ENCODE data around the gene SPATA6.
A peak's percentile ranks its signal among the peaks of the same experiment; 100 is the strongest.
"Not testable (repeated sequence)": the region's sequence is repeated elsewhere in the genome, so short reads cannot be mapped to it uniquely, and the experiment has no call there.

The SPATA6 gene

DNA sequence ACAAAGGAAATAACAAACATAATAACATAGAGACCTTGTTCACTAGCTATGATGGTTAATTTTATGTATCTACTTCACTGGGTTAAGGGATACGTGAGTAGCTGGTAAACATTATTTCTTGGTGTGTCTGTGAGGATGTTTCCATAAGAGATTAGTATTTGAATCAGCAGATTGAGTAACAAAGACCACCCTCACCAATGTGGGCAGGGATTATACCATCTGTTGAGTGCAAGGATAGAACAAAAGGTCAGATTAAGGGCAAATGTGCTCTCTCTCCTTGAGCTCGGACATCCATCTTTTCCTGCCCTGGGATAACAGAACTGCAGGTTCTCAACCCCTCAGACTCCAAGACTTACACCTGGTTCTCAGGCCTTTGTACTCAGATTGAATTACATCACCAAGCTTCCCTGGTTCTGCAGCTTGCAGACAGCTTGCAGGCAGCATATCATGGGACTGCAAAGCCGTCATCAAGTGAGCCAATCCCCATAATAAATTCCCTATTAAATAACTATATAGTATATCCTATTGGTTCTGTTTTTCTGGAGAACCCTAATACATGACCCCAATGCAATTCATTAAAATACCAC is 9.2 kb downstream of the SPATA6 start:
- H3K4me3 ChIP-seq (replicated peaks in 1 of 2; ENCODE audit: low read depth in 2 of 2, low read length in 2 of 2): no peak overlapping the region

DNA sequence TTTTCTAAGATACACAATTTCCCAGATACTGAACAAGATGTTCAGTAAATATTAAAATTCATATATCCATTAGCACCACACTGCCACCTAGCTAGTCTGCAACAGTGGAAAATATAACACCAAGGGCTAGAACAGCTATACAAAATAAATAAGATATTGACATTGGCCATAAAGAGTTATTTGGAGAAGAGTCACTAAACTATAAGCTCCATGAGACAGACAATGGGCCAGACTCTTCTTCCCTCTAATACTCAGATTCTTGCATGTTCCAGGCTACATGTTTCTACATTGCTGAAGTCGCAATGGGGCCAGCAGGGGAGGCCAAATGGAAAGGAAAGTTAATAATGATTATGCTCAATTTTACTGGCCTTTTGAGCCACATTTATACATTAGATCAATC is 21.5 kb downstream of the SPATA6 start:
- no peak overlapping the region for H3K4me3 ChIP-seq (replicated peaks in 1 of 2; ENCODE audit: low read depth in 2 of 2, low read length in 2 of 2)
- DNase-seq (ENCODE audit: low read depth in 2 of 2): peak; percentile 25 to 28
- TF ChIP-seq, protein P1, sequence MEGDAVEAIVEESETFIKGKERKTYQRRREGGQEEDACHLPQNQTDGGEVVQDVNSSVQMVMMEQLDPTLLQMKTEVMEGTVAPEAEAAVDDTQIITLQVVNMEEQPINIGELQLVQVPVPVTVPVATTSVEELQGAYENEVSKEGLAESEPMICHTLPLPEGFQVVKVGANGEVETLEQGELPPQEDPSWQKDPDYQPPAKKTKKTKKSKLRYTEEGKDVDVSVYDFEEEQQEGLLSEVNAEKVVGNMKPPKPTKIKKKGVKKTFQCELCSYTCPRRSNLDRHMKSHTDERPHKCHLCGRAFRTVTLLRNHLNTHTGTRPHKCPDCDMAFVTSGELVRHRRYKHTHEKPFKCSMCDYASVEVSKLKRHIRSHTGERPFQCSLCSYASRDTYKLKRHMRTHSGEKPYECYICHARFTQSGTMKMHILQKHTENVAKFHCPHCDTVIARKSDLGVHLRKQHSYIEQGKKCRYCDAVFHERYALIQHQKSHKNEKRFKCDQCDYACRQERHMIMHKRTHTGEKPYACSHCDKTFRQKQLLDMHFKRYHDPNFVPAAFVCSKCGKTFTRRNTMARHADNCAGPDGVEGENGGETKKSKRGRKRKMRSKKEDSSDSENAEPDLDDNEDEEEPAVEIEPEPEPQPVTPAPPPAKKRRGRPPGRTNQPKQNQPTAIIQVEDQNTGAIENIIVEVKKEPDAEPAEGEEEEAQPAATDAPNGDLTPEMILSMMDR (IDR thresholded peaks at IDR 0.05; ENCODE audit: low read depth, low read length): peak; percentile 35

More for the DNA sequence above, 9.2 kb downstream of the SPATA6 start:
- DNase-seq (ENCODE audit: low read depth in 2 of 2): peak in 1 of 2 donors; percentile 3
- TF ChIP-seq, protein P1 (IDR thresholded peaks at IDR 0.05; ENCODE audit: low read depth, low read length): no peak

DNA sequence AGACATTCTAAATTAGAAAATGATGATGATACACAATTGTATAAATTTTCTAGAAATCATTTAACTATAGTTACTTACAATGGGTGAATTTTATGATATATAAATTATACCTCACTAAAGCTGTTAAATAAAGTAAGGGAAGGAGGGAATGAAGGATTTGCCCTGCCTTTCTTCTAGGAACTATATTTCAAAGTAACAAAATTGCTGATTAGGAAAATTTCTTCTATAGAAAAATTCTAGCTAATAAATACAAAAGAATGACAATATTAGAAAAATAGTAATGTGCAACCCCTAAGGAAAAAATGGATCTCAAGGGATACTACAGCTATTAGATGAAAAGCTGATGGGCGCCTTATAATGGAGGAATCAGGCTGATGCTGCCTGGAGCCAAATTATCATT is 23.1 kb downstream of the SPATA6 start:
- TF ChIP-seq, protein P1 (IDR thresholded peaks at IDR 0.05; ENCODE audit: low read depth, low read length): no peak
- H3K4me3 ChIP-seq (replicated peaks in 1 of 2; ENCODE audit: low read depth in 2 of 2, low read length in 2 of 2): no peak overlapping the region
- no peak for DNase-seq (ENCODE audit: low read depth in 2 of 2)

DNA sequence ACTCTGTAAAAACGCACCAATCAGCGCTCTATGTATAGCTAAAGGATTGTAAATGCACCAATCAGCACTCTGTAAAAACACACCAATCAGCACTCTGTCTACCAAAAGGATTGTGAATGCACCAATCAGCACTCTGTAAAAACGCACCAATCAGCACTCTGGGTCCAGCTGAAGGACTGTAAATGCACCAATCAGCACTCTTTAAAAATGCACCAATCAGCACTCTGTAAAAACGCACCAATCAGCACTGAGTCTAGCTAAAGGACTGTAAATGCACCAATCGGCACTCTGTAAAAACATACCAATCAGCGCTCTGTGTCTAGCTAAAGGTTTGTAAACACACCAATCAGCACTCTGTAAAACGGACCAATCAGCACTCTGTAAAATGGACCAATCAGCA is 27.8 kb downstream of the SPATA6 start:
- not testable (repeated sequence) for DNase-seq (ENCODE audit: low read depth in 2 of 2); H3K4me3 ChIP-seq (replicated peaks in 1 of 2; ENCODE audit: low read depth in 2 of 2, low read length in 2 of 2)

DNA sequence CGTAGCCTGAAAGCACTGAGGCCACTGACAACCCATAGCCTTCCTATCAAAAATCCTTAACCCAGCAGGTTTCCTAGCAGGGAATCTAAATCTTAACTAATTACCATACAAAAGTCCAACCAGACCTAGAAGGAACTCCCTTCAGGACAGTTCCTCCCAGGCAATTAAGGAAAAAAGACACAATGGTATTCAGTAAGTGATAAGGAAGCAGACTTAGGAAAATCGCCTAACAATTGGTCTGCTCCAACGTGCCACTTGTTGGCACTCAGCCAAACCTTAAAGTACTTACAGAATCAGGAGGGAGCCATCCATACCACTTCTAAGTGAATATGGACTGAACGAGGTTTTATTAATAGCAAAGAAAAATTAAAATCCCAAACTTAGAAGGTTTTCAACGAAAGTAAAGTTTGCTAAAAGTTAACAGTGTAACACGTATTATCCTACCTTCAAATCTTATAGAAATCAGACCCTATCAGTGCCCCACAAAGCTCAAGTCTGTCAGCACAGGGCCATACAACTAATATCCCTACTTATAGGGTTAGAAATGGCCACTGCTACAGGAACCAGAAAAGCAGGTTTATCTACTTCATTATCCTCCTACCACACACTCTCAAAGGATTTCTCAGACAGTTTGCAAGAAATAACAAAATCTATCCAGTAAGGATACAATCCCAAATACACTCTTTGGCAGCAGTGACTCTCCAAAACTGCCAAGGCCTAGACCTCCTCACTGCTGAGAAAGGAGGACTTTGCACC is 29.0 kb downstream of the SPATA6 start:
- DNase-seq (ENCODE audit: low read depth in 2 of 2): peak in 1 of 2 donors; percentile 3
- H3K4me3 ChIP-seq (replicated peaks in 1 of 2; ENCODE audit: low read depth in 2 of 2, low read length in 2 of 2): no peak overlapping the region

DNA sequence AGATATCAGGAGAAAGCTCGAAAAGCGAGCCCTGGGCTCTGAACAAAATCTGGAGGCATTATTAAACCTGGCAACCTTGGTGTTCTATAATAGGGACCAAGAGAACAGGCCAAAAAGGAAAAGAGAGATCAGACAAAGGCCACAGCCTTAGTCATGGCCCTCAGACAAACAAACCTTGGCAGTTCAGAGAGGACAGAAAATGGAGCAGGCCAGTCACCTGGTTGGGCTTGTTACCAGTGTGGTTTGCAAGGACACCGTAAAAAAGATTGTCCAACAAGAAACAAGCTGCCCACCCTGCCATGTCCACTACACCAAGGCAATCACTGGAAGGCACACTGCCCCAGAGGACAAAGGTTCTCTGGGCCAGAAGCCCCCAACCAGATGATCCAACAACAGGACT is 31.2 kb downstream of the SPATA6 start:
- not testable (repeated sequence) for DNase-seq (ENCODE audit: low read depth in 2 of 2); H3K4me3 ChIP-seq (replicated peaks in 1 of 2; ENCODE audit: low read depth in 2 of 2, low read length in 2 of 2)

More for the DNA sequence above, 29.0 kb downstream of the SPATA6 start:
- TF ChIP-seq, protein P1 (IDR thresholded peaks at IDR 0.05; ENCODE audit: low read depth, low read length): no peak

DNA sequence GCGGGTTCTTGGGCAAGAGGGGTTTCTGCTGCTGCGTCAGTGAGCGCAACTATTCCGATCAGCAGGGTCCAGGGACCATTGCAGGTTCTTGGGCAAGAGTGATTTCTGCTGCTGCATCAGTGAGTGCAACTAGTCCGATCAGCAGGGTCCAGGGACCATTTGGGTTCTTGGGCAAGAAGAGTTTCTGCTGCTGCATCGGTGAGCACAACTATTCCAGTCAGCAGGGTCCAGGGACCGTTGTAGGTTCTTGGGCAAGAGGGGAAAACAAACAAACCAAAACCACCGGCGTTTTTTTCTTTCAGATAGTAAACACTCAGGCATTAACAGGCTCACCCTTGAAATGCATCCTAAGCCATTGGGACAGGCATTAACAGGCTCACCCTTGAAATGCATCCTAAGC is 32.6 kb downstream of the SPATA6 start:
- H3K4me3 ChIP-seq (replicated peaks in 1 of 2; ENCODE audit: low read depth in 2 of 2, low read length in 2 of 2): no peak overlapping the region
- DNase-seq (ENCODE audit: low read depth in 2 of 2): no peak
- TF ChIP-seq, protein P1 (IDR thresholded peaks at IDR 0.05; ENCODE audit: low read depth, low read length): no peak

DNA sequence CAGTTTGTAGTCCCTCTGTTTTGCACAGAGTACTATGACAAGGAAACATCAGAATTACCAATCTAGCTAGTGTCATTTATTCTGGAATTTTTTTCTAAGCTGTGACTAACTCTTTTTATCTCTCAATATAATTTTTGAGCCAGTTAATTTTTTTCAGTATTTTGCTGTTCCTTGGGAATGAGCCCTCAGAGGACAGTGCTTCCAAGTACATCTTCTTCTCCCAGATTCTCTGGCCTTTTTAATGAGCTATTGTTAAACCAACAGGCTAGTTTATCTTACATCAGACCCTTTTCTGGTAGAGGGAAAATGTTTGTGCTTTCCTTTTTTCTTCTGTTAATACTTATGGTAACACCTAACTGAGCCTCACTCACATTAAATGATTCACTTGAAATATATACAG is 34.6 kb downstream of the SPATA6 start:
- DNase-seq (ENCODE audit: low read depth in 2 of 2); H3K4me3 ChIP-seq (replicated peaks in 1 of 2; ENCODE audit: low read depth in 2 of 2, low read length in 2 of 2): not testable (repeated sequence)

DNA sequence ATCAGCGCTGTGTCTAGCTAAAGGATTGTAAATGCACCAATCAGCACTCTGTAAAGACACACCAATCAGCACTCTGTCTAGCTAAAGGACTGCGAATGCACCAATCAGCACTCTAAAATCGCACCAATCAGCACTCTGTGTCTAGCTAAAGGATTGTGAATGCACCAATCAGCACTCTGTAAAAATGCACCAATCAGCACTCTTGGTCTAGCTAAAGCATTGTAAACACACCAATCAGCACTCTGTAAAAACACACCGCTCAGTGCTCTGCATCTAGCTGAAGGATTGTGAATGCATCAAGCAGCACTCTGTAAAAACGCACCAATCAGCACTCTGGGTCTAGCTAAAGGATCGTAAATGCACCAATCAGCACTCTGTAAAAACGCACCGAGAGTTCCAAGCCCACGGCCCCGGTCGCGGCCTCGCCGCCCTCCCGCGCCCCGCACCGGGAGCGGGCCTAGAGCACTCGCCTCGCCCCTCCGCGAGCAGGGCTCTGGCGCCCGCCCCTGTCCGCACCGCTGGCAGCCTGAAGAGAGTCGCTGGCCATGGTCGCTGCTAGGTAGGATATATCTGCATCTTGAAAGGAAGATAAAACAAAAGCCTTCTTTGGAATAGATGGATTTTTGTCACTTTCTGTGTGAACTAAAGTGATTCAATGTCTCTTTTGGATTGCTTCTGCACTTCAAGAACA is 36.5 kb downstream of the SPATA6 start:
- DNase-seq (ENCODE audit: low read depth in 2 of 2); H3K4me3 ChIP-seq (replicated peaks in 1 of 2; ENCODE audit: low read depth in 2 of 2, low read length in 2 of 2): not testable (repeated sequence)

All from cardiac fibroblast (primary cell).